HG02763 (cell line): ENCODE results near the gene MED15.
"Not testable (repeated sequence)": the region's sequence is repeated elsewhere in the genome, so short reads cannot be mapped to it uniquely, and the experiment has no call there.

Experiments used
- ATAC-seq: cut with Tn5 transposase; IDR thresholded peaks from one replicate; pipeline ENCODE4 v1.9.1; 2021; ENCODE audit warnings: mild to moderate bottlenecking, moderate library complexity; ENCODE audit not compliant: unreplicated experiment

MED15 gene

DNA sequence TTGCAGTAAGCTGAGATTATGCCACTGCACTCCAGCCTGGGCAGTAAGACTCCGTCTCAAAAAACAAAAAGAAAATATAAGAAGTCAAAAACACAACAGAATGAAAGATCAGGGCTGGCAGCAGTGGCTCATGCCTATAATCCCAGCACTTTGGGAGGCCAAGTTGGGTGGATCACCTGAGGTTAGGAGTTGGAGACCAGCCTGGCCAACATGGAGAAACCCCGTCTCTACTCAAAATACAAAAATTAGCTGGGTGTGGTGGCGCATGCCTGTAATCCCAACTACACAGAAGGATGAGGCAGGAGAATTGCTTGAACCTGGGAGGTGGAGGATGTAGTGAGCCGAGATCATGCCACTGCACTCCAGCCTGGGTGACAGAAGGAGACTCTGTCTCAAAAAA, 87.1 kb downstream of the MED15 start:
- not testable (repeated sequence) for ATAC-seq

GRCh38 chr22:20595461-20595860, 88.1 kb downstream of the MED15 start:
- no peak for ATAC-seq

DNA sequence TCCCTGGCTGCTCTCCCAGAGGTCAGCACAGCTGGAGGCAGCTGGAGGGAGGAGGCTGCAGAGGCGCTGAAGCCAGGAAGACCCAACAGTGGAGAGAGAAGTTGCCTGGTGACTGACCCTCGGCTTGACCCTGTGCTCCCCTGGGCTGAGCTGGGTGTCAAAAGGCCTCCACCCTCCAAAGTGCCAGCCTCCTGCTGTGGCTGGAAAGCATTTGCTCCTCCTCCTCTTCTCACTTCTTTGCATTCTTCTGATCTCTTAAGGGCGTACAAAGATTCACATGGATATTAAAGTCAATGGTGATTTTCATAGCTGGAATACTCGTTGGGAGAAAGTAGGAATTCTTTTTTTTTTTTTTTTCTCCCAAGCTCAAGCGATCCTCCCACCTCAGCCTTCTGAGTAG, 91.7 kb downstream of the MED15 start:
- no peak for ATAC-seq

DNA sequence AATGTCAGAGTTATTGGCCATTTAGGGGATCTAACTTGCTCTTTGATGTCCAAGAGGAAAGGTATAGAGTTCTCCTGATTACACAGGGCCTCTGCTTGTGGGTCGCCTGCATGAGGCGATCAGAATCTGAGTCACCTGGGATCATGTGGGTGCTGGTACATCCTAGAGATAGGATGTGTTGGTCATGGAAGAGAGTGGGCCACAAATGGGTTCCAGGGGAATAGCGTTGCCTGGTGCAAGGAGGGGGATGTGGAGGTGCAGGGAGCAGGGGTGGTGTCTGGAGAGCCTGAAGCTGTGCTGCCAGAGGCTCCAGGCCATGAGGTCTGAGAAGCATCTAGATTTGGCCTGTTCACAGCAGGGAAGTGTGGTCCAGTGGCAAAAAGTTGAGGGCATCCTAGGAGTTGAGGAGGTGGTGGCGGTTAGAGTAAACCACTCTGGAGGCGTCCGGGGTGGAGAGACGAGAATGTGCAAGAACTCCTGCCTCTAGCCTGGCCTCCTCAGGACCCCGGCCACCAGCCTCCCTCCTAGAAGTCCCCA, 92.8 kb downstream of the MED15 start:
- ATAC-seq: no peak

DNA sequence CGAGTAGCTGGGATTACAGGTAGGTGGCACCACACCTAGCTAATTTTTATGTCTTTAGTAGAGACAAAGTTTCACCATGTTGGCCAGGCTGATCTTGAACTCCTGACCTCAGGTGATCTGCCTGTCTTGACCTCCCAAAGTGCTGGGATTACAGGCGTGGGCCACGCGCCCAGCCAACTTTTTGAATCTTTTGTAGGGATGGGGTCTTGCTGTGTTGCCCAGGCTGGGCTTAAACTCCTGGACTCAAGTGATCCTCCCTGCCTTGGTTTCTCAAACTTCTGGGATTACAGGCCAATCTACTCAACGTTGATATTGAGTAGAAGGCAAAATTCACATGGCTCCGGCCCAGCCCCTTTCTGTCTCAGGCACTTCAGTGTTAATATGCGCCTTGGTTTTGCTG, 93.9 kb downstream of the MED15 start:
- ATAC-seq: no peak

DNA sequence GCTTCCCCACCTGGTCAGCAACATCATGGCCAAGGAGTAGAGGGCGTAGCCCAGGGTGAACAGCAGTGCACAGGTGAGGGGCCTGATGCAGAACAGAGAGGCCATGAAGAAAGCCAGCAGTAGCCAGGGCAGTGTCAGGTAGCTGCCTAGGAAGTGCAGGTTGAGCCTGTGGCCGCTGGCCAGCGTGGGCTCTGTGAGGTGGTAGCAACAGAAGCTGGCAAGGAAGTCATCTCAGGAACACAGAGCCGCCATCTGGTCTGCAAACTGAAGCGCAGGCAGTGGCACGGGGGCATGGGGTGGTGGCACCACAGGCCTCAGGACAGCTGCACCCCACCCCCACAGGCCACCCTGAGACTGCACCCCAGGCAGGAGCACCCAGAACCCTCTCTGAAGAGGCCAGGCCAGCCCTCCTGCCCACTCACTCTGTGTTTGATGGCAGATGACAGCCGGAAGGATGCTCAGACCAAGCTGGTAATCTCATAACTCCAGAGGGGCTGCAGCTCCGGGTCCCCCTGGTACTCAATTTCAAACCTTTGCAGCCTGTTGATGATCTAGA, 95.3 kb downstream of the MED15 start:
- ATAC-seq: no peak

GRCh38 chr22:20604092-20604747, 96.8 kb downstream of the MED15 start:
- ATAC-seq: no peak

DNA sequence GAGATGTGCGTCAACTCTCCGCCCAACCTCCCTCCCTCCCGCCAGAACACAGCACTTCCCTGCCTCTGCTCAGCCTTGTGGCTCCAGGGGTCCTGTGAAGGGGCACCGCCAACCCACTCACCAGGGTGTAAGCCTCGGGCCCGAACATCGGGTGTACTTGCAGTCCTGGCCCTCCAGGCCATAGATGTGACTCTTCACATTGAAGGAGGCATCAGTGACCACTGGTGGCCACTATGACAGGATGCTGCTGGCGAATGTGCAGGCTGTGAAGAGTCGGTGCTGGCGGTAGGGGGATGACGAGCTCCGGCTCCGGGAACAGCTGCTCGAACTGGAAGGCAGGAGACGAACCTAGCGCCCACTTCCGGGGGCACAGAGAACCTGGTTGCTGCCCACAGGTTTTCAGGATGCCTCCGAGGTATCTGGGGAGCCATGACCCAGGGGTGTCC, 97.4 kb downstream of the MED15 start:
- no peak for ATAC-seq

DNA sequence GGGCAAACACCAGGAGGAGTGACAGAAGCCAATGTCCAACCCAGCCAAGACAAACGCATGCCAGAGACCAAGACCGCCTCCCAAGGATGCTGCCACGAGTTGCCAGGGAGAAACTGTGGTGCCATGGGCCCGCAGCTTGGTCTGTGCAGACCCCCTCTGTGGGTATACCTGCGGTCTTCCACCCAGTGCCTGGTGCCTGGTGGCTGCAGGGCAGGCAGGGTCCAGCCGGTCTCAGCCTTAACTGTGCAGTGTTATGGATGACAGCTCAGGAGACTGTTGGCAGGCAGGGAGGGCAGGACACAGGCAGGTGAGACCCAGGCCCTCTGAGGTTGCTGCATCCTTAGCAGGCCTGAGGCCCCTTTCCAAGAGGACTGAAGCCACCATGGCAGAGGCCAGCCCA, 97.9 kb downstream of the MED15 start:
- ATAC-seq: no peak

GRCh38 chr22:20606041-20606783, 98.8 kb downstream of the MED15 start:
- no peak for ATAC-seq

DNA sequence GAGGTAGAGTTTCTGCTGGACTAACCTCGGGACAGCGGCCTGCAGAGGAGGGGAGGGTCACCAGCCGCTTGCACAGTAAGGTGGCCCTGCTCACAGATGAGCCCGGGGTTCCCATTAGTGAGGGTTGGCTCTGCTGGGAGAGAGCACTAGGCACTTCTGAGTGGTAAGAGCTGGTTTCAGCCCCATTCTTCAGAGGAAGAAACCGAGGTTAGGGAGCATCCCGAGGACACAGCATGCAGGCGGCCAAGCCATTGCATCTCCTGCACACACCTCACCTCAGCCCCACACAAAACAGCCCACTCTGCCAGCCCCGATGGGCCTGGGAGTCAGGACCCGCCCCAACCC, 99.3 kb downstream of the MED15 start:
- ATAC-seq: no peak

DNA sequence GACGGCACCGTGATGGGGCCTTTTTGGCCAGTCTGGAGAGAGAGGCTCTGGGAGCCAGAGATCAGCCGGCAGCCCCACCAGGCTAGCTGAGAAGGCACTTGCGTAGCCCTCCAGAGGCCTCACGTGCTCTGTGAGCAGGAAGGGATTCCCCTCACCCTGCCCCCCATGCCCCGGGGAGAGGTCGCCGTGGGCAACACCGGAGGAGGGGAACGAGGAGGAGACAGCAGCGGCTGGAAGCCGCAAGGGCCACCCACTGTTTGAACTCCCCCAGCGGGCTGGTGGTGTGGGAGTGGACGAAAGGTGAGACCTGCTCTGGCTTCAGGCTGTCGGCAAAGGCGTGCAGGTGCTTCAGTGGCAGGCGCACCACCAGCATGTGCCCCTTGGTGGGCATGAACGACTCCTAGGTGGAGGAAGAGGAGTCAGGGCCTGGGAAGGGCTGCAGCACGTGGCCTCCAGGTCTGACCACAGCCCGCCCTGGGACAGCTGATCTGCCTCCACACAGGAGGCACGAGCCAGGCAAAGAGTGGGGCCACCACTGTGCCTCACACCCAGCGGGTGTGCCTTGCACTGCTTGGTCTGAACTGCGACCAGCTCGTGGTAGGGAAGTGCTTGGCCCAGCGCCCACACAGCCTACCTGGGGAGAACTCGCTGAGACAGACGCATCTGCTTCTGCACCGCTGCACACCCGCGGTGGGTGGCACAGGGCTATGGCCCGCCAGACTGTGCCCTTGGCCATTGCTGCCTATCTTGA, 99.9 kb downstream of the MED15 start:
- ATAC-seq: no peak

DNA sequence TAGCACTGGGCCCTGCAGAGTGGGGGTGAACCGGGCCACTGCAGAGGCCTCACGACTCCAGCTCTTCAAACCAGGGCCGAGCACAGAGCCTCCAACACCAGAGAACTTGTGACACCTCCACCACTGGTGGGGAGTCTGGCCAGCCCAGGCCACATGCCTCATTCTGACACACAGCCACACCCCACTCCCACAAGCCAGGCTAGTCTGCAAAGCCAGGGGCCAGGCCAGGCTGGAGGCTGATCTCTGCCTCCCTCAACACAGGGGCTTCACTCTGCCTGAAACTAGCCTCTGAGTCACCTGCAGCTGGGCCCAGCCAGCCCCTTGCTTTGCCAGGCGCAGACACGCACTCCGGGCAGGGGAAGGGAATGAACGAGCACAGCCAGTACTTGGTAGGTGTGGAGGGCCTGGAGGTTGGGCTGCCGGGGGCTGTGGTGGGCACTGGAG, 102.9 kb downstream of the MED15 start:
- ATAC-seq: no peak

DNA sequence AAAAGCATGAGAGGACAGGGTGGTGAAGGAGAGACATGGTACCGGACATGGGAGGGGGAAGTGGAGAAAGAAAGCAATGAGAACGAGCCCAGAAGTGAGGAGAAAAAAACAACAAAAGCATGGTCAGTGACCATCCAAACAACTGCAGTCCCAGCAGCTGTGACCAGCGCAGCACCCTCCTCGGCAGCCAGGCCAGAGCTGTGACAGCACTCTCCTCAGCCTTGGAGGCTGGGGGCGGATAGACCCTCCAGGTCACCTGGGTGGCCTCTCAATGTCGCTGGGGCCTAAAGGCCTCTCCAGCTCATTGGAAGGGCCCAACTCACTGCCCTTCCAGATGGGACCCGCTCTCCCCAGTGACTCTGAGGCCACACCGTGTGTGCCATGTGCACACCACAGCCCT, 103.3 kb downstream of the MED15 start:
- no peak for ATAC-seq

DNA sequence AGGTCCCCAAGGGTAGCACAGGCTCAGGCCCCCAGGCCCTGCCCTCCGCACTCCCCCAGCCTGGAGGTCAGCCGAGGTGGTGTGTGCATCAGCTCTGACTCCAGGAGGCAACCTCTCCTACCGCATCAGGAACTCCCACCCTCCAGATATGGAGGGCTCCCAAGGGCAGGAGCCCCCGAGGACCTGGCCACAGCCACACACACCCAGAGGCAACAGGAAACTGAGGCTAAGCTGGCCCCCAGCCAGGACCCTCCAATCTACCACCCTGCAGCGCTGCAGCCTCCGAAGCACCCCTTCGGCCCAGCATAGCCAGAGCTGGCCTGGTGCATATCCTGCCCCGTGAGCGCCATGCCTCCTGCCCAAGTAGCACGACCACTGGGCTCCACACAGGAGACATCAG, 104.0 kb downstream of the MED15 start:
- no peak for ATAC-seq

GRCh38 chr22:20613301-20613700, 105.9 kb downstream of the MED15 start:
- no peak for ATAC-seq

GRCh38 chr22:20615021-20615420, 107.6 kb downstream of the MED15 start:
- ATAC-seq: no peak

GRCh38 chr22:20615533-20616450, 108.4 kb downstream of the MED15 start:
- no peak for ATAC-seq

GRCh38 chr22:20616451-20617043, 109.1 kb downstream of the MED15 start:
- no peak for ATAC-seq

DNA sequence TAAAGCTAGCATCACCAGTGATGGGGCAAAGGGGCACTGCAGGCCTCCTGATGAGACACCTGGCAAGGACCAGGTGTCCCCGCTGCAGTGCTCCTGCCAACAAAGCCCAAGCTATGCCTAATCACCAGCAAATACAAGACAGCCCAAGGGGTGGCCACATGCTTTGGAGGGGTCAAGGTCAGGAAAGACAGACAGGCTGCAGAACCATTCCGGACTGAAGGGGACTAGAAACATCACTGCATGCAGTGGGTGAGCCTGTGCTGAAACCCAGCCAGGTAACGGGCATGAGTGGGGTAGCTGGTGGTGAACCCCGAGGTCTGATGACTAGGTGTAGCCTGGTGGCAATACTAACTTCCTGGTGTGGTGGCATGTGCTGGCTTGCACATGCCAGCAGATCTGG, 111.1 kb downstream of the MED15 start:
- ATAC-seq: no peak
